Lower leg skin (tissue), 3 donors: ENCODE results near the gene RXRG.

Source experiments
- CTCF ChIP-seq, 3 donors: fragments of 450-650 bp; IDR thresholded peaks; one replicate each; pipeline ENCODE4 v1.5.1; 2016; ENCODE audit warnings: antibody characterized with exemption in 3 of 3, mild to moderate bottlenecking in 3 of 3, moderate library complexity in 2 of 3
- POLR2A ChIP-seq, 2 donors: fragments of 450-650 bp; IDR thresholded peaks; one replicate each; pipeline ENCODE4 v1.6.1; 2016 to 2017; ENCODE audit warnings: antibody characterized with exemption in 2 of 2, mild to moderate bottlenecking in 1 of 2, moderate library complexity in 1 of 2

DNA sequence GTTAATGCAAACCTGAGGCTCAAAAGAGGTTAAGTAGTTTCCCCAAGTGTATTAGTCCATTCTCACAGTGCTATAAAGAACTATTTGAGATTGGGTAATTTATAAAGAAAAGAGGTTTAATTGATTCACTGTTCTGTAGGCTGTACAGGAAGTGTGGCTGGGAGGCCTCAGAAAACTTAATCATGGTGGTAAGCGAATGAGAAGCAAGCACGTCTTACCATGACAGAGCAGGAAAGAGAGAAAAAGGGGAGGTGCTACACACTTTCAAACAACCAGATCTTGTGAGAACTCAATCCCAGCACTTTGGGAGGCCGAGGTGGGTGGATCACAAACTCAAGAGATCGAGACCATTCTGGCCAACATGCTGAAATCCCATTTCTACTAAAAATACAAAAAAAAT lies 38.5 kb upstream of the RXRG start:
- TF ChIP-seq POLR2A (IDR thresholded peaks at IDR 0.05): no peak
- no peak for TF ChIP-seq CTCF (IDR thresholded peaks at IDR 0.05)
